ENCODE measurements around the gene CD34. TPM values are rescaled to one million over a fixed set of nuclear protein-coding genes. Genes with fewer than 3 reads are reported as not detected.

CD34 gene
- total RNA-seq, 1 donor from 2014 or later, result not detected

DNA sequence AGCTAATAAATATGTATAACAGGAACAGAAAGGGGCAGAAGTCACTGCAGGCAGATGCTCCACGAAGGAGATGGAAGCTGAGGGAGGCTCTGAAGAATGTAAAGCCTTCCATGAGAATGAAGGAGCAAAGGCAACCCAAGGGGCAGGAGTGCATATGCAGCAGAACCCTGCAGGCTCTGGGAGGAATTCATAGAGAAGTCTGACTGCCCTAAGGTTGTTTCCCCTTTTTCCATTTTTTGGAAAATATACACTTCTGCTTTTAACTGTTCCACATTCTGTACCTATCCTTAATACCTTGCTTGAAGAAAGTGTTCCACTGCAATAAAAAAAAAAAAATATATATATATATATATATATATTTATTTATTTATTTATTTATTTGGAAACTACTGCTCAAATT, 69.6 kb downstream of the CD34 start:
- H3K4me3 ChIP-seq (ENCODE audit: low read depth, low read length), result no peak overlapping the region
- TF ChIP-seq CTCF (IDR thresholded peaks at IDR 0.05; ENCODE audit: insufficient read depth, low read length, severe bottlenecking), result no peak
- H3K36me3 ChIP-seq (ENCODE audit: control insufficient read depth, insufficient read depth, low read length), result peaks cover 7% of the 10 kb centered on the region
- no peaks in the 10 kb centered on the region for H3K27me3 ChIP-seq (ENCODE audit: control insufficient read depth, insufficient read depth, low read length)
- no peak for DNase-seq (ENCODE audit: low read depth)
- FAIRE-seq, result no peak

DNA sequence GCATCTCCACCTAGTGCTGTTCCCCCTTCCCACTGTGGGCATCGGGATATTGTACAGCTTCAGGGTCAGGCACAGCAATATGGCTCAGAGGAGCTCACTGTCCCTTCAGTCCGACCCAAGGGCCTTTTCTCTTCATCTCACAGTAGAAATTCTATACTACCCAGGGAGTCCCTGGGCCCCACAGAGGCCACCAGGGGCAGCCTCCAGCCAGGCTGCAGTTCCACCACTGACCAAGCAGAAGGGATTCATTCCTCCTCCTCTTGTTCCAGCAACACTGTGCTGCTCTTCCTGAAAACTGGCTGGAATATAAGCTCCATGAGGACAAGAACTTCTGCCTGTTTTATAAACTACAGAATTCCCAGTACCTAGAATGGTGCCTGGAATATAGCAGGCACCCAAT, 70.5 kb downstream of the CD34 start:
- no peaks in the 10 kb centered on the region for H3K27me3 ChIP-seq (ENCODE audit: control insufficient read depth, insufficient read depth, low read length)
- DNase-seq (ENCODE audit: low read depth), result no peak
- no peak for TF ChIP-seq CTCF (IDR thresholded peaks at IDR 0.05; ENCODE audit: insufficient read depth, low read length, severe bottlenecking)
- H3K4me3 ChIP-seq (ENCODE audit: low read depth, low read length), result no peak overlapping the region
- peaks cover 5% of the 10 kb centered on the region for H3K36me3 ChIP-seq (ENCODE audit: control insufficient read depth, insufficient read depth, low read length)
- no peak for FAIRE-seq

DNA sequence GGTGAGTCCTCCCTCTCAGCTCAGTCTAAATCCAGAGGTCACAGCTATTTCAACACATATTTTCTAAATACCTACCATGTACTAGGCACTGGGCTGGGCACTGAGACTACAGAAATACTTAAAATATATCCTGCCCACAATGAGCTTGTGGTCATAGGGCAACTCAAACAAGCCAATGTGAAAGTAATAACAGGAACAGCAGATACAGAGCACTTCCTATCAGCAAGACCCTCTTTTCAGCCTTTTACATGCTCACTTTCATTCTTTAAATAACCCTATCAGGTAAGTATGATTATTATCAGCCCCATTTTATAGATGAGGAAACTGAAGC, 71.9 kb downstream of the CD34 start:
- no peak overlapping the region for H3K4me3 ChIP-seq (ENCODE audit: low read depth, low read length)
- no peaks in the 10 kb centered on the region for H3K27me3 ChIP-seq (ENCODE audit: control insufficient read depth, insufficient read depth, low read length)
- FAIRE-seq, result no peak
- no peak for DNase-seq (ENCODE audit: low read depth)
- peaks cover 5% of the 10 kb centered on the region for H3K36me3 ChIP-seq (ENCODE audit: control insufficient read depth, insufficient read depth, low read length)
- TF ChIP-seq CTCF (IDR thresholded peaks at IDR 0.05; ENCODE audit: insufficient read depth, low read length, severe bottlenecking), result no peak

- H3K4me3 ChIP-seq (ENCODE audit: low read depth, low read length), result no peak overlapping the region
- DNase-seq (ENCODE audit: low read depth), result peak; percentile 70
- H3K27me3 ChIP-seq (ENCODE audit: control insufficient read depth, insufficient read depth, low read length), result no peaks in the 10 kb centered on the region
- H3K36me3 ChIP-seq (ENCODE audit: control insufficient read depth, insufficient read depth, low read length), result peaks cover 3% of the 10 kb centered on the region
- TF ChIP-seq CTCF (IDR thresholded peaks at IDR 0.05; ENCODE audit: insufficient read depth, low read length, severe bottlenecking), result no peak
- no peak for FAIRE-seq
Measured at GRCh38 chr1:207838156-207839082, 72.5 kb downstream of the CD34 start.

DNA sequence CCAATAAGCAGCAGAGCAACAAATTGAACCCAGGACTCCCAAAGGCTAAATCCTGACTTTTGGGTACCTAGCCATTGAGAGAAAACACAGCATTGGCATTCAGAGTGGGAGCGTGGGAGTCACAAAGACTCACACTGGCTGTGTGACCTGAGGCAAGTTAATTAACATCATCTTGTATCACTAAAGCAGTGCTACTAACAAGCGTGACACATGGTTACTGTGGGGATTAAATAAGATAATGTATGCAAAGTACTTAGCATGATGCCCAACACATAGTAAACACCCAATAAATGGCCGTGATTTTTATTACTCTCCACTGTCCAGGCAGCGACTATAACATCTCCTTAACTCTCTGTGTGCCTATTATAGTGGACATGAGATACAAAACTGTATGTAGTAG, 73.3 kb downstream of the CD34 start:
- no peak for TF ChIP-seq CTCF (IDR thresholded peaks at IDR 0.05; ENCODE audit: insufficient read depth, low read length, severe bottlenecking)
- DNase-seq (ENCODE audit: low read depth) (no peak), FAIRE-seq (no peak)
- H3K27me3 ChIP-seq (ENCODE audit: control insufficient read depth, insufficient read depth, low read length), result no peaks in the 10 kb centered on the region
- H3K36me3 ChIP-seq (ENCODE audit: control insufficient read depth, insufficient read depth, low read length), result peaks cover 3% of the 10 kb centered on the region
- no peak overlapping the region for H3K4me3 ChIP-seq (ENCODE audit: low read depth, low read length)

Measured in bronchial epithelial cell (primary cell).